ENCODE measurements around the gene IL4I1.

- TF ChIP-seq CTCF (optimal IDR thresholded peaks at IDR 0.05 in 1 of 3, IDR thresholded peaks at IDR 0.05 in 1 of 3, conservative IDR thresholded peaks at IDR 0.05 in 1 of 3; ENCODE audit: extremely low read depth in 1 of 3, insufficient read depth in 2 of 3, low read length in 3 of 3) (no peak), EZH2 (IDR thresholded peaks at IDR 0.05; ENCODE audit: low read length) (no peak)
These were observed 27.6 kb upstream of the IL4I1 start for GRCh38 chr19:49924004-49924880.

All from keratinocyte (primary cell).